Neural cell (in vitro differentiated cells): ENCODE results near the gene ZNF622. TPM values are rescaled to one million over a fixed set of nuclear protein-coding genes. Genes with fewer than 3 reads are reported as not detected.

ENCODE experiments used
- H2AFZ ChIP-seq: fragments of 200-600, 300-800 bp; sonication (generic), shearing (Covaris generic); 2 replicates; pipeline ENCODE4 v1.6.0; 2014; ENCODE audit warnings: low read depth, mild to moderate bottlenecking, antibody characterized with exemption, low read length, moderate library complexity
- H3F3A ChIP-seq: fragments of 200-600 bp; shearing (Covaris generic); 2 replicates; pipeline ENCODE4 v1.6.1; 2016; ENCODE audit warnings: mild to moderate bottlenecking, moderate library complexity, mixed read lengths, antibody characterized with exemption, low read length; ENCODE audit not compliant: insufficient read depth, poor library complexity, severe bottlenecking
- H3K27ac ChIP-seq: fragments of 200-600, 300-800 bp; sonication (generic), shearing (Covaris generic); 2 replicates; pipeline ENCODE4 v1.5.1; 2014; ENCODE audit warnings: mild to moderate bottlenecking, low read length, moderate library complexity
- H3K27me3 ChIP-seq: fragments of 300-800, 200-600 bp; sonication (generic), shearing (Covaris generic); 2 replicates; pipeline ENCODE4 v1.6.0; 2014; ENCODE audit warnings: mild to moderate bottlenecking, low read depth, low read length, moderate library complexity; ENCODE audit not compliant: insufficient read depth
- H3K36me3 ChIP-seq: fragments of 300-800, 200-600 bp; sonication (generic), shearing (Covaris generic); 2 replicates; pipeline ENCODE4 v1.5.1; 2014; ENCODE audit warnings: mild to moderate bottlenecking, antibody characterized with exemption, low read length, moderate library complexity; ENCODE audit not compliant: insufficient read depth
- H3K4me2 ChIP-seq: fragments of 300-800, 200-600 bp; sonication (generic), shearing (Covaris generic); 2 replicates; pipeline ENCODE4 v1.6.0; 2014; ENCODE audit warnings: mild to moderate bottlenecking, low read length
- H3K4me3 ChIP-seq: fragments of 300-800, 200-600 bp; sonication (generic), shearing (Covaris generic); 2 replicates; pipeline ENCODE4 v1.5.1; 2014; ENCODE audit warnings: mild to moderate bottlenecking, low read length, moderate library complexity
- H3K79me2 ChIP-seq: fragments of 200-600 bp; shearing (Covaris generic); replicated peaks from 2 replicates; pipeline ENCODE4 v1.6.0; 2014; ENCODE audit warnings: mild to moderate bottlenecking, low read length, moderate library complexity; ENCODE audit not compliant: insufficient read depth
- H3K9ac ChIP-seq: fragments of 300-800, 200-600 bp; sonication (generic), shearing (Covaris generic); 2 replicates; pipeline ENCODE4 v1.6.1; 2016; ENCODE audit warnings: mild to moderate bottlenecking, low read length, mixed read lengths
- H3K9me2 ChIP-seq: fragments of 200-600 bp; shearing (Covaris generic); 2 replicates; pipeline ENCODE4 v1.6.1; 2016; ENCODE audit warnings: mild to moderate bottlenecking, low read length, mixed read lengths; ENCODE audit not compliant: insufficient read depth
- H3K9me3 ChIP-seq: fragments of 200-600, 300-800 bp; sonication (generic), shearing (Covaris generic); 2 replicates; pipeline ENCODE4 v1.6.1; 2016; ENCODE audit warnings: mild to moderate bottlenecking, mixed run types, low read length, moderate library complexity, mixed read lengths
- H4K20me1 ChIP-seq: fragments of 200-600 bp; shearing (Covaris generic); 2 replicates; pipeline ENCODE4 v1.6.1; 2016; ENCODE audit warnings: mild to moderate bottlenecking, mixed run types; ENCODE audit not compliant: insufficient read depth
- CTCF ChIP-seq: fragments of 450-650 bp; IDR thresholded peaks from 2 replicates; pipeline ENCODE4 v1.5.1; 2014; ENCODE audit warnings: antibody characterized with exemption, mild to moderate bottlenecking, moderate library complexity; ENCODE audit not compliant: poor library complexity, severe bottlenecking
- EP300 ChIP-seq: fragments of 450-650 bp; conservative IDR thresholded peaks from 2 replicates; pipeline ENCODE4 v1.6.1; 2014; ENCODE audit warnings: antibody characterized with exemption, mild to moderate bottlenecking, moderate library complexity; ENCODE audit not compliant: poor library complexity, severe bottlenecking
- EZH2 ChIP-seq: fragments of 200-600, 300-800 bp; shearing (Covaris generic), sonication (generic); IDR thresholded peaks from 2 replicates; pipeline ENCODE4 v1.6.1; 2014; ENCODE audit warnings: antibody characterized with exemption, low read length, borderline replicate concordance, mild to moderate bottlenecking; ENCODE audit not compliant: insufficient read depth, poor library complexity, severe bottlenecking
- MXI1 ChIP-seq: fragments of 450-650 bp; conservative IDR thresholded peaks from 2 replicates; pipeline ENCODE4 v1.6.1; 2014; ENCODE audit warnings: antibody characterized with exemption, mild to moderate bottlenecking; ENCODE audit not compliant: poor library complexity, severe bottlenecking
- POLR2AphosphoS5 ChIP-seq: IDR thresholded peaks from 2 replicates; pipeline ENCODE4 v1.6.1; 2012
- RAD21 ChIP-seq: fragments of 450-650 bp; conservative IDR thresholded peaks from 2 replicates; pipeline ENCODE4 v1.6.1; 2014; ENCODE audit warnings: antibody characterized with exemption, mild to moderate bottlenecking, moderate library complexity
- SMC3 ChIP-seq: fragments of 450-650 bp; conservative IDR thresholded peaks from 2 replicates; pipeline ENCODE4 v1.6.1; 2014; ENCODE audit warnings: antibody characterized with exemption, mild to moderate bottlenecking, moderate library complexity; ENCODE audit not compliant: poor library complexity
- TAF1 ChIP-seq: IDR thresholded peaks from 2 replicates; pipeline ENCODE4 v1.6.1; 2012; ENCODE audit warnings: low read depth
- polyA plus RNA-seq: library from polyadenylated mRNA; depleted of rRNA; stranded (reverse); fragments of >200 nt; gene quantifications from 2 replicates; pipeline ENCODE4 v1.2.3, GENCODE V29; 2014
- TF ChIP-seq, protein P1 (sequence below): IDR thresholded peaks from 2 replicates; pipeline ENCODE4 v1.6.1; 2012; ENCODE audit warnings: borderline replicate concordance

ZNF622 gene
- polyA plus RNA-seq, 1 donor from 2014 or later: 45.9 TPM

- Histone ChIP-seq H3K27ac (no peak overlapping the region), H3K4me3 (no peak overlapping the region), H2AFZ (no peak overlapping the region), H3F3A (no peaks in the 10 kb centered on the region), H3K9ac (no peak overlapping the region), H4K20me1 (no peaks in the 10 kb centered on the region), H3K79me2 (no peaks in the 10 kb centered on the region), H3K9me3 (no peaks in the 10 kb centered on the region), H3K36me3 (no peaks in the 10 kb centered on the region), H3K4me2 (no peak overlapping the region), H3K9me2 (no peaks in the 10 kb centered on the region), H3K27me3 (no peaks in the 10 kb centered on the region)
- no peak for TF ChIP-seq EZH2
Observed at GRCh38 chr5:16493261-16493660, 27.7 kb upstream of the ZNF622 start.

DNA sequence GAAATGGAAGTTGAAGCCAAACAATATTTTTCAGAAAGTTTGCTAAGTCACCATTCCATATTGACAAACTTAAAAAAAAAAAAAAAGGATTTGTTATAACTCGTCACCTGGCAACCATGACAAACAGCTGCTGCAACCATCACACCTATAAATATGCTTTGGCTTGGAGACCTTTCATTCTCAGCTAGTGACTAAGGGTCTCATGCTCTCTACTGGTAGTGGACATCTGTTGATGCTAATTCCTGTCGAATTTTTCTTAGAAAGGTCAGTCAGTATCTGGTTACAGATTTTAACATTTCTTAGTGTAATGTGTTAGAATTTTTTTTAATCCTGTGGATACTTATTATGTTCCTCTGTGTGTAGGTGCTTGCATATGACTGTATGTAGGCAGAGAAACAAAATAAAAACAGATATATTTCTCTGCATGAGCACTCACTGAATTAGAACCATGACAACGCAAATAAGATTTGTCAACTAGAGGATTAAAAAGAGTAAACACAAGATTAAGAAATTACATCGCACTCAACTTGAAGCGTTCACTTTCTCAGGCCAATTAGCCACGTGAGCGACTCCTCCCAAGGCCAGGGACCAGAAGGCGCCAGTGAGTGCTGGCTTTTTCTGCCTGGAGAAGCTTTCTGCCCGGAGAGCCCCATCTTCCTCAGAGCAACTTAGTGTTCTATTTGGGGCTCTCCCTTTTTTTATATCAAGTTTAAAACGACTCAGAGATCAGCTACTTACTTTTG is 27.0 kb upstream of the ZNF622 start:
- Histone ChIP-seq H3K27me3 (no peaks in the 10 kb centered on the region), H3K4me3 (no peak overlapping the region), H3F3A (no peaks in the 10 kb centered on the region), H3K79me2 (no peaks in the 10 kb centered on the region), H3K27ac (no peak overlapping the region), H3K4me2 (no peak overlapping the region), H4K20me1 (no peaks in the 10 kb centered on the region), H3K9ac (no peak overlapping the region), H2AFZ (no peak overlapping the region), H3K9me3 (no peaks in the 10 kb centered on the region), H3K9me2 (no peaks in the 10 kb centered on the region), H3K36me3 (no peaks in the 10 kb centered on the region)
- TF ChIP-seq MXI1 (no peak), SMC3 (no peak), EP300 (no peak), CTCF (no peak)

DNA sequence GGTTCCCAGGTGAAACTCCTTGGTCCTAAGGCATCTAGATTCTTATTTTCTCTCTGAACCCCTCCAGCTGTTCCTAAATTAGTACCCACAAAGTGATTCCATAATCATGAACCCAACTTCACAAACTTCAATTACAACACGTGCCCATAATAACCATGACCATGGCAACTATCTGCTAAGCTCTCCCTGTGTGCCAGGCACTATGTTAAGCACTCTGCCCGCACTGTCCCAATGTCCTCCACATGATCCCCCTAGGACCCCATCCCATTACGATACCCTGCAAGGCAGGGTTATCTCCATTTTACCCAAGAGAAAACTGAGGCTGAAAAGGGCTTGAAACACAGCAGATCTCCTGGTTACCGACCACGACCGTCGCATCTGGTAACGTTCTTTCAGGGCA is 25.3 kb upstream of the ZNF622 start:
- Histone ChIP-seq H3K36me3 (no peaks in the 10 kb centered on the region), H3K4me2 (no peak overlapping the region), H3K9me3 (no peaks in the 10 kb centered on the region), H2AFZ (no peak overlapping the region), H3K9ac (no peak overlapping the region), H3F3A (no peaks in the 10 kb centered on the region), H3K79me2 (no peaks in the 10 kb centered on the region), H4K20me1 (no peaks in the 10 kb centered on the region), H3K9me2 (no peaks in the 10 kb centered on the region), H3K27ac (no peak overlapping the region), H3K27me3 (no peaks in the 10 kb centered on the region), H3K4me3 (no peak overlapping the region)
- TF ChIP-seq, protein P1, sequence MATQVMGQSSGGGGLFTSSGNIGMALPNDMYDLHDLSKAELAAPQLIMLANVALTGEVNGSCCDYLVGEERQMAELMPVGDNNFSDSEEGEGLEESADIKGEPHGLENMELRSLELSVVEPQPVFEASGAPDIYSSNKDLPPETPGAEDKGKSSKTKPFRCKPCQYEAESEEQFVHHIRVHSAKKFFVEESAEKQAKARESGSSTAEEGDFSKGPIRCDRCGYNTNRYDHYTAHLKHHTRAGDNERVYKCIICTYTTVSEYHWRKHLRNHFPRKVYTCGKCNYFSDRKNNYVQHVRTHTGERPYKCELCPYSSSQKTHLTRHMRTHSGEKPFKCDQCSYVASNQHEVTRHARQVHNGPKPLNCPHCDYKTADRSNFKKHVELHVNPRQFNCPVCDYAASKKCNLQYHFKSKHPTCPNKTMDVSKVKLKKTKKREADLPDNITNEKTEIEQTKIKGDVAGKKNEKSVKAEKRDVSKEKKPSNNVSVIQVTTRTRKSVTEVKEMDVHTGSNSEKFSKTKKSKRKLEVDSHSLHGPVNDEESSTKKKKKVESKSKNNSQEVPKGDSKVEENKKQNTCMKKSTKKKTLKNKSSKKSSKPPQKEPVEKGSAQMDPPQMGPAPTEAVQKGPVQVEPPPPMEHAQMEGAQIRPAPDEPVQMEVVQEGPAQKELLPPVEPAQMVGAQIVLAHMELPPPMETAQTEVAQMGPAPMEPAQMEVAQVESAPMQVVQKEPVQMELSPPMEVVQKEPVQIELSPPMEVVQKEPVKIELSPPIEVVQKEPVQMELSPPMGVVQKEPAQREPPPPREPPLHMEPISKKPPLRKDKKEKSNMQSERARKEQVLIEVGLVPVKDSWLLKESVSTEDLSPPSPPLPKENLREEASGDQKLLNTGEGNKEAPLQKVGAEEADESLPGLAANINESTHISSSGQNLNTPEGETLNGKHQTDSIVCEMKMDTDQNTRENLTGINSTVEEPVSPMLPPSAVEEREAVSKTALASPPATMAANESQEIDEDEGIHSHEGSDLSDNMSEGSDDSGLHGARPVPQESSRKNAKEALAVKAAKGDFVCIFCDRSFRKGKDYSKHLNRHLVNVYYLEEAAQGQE: no peak
- TF ChIP-seq CTCF: no peak
- TF ChIP-seq TAF1: no peak
- TF ChIP-seq MXI1: no peak
- TF ChIP-seq POLR2AphosphoS5: no peak
- TF ChIP-seq EZH2: no peak
- TF ChIP-seq SMC3: no peak
- TF ChIP-seq EP300: no peak
- TF ChIP-seq RAD21: no peak
